Thymus (tissue), 14 donors: ENCODE data around the gene DNAH7. TPM values are rescaled to one million over a fixed set of nuclear protein-coding genes. Genes with fewer than 3 reads are reported as not detected.

Experiments used
- DNase-seq, 9 donors: peaks; one replicate each; pipeline ENCODE4 v3.0.0-alpha.2; 2013; ENCODE audit warnings: low spot score in 9 of 9, low read depth in 6 of 9, missing footprints in 1 of 9
- H3K27ac ChIP-seq, 2 donors: one replicate each; pipeline ENCODE4 v1.5.1; 2013; ENCODE audit warnings: control low read depth in 1 of 2, low read depth in 1 of 2, low read length in 1 of 2, mild to moderate bottlenecking in 1 of 2, moderate library complexity in 1 of 2
- H3K27me3 ChIP-seq, 2 donors: one replicate each; pipeline ENCODE4 v1.5.1; 2013; ENCODE audit warnings: low read length in 1 of 2; ENCODE audit not compliant: control insufficient read depth in 2 of 2, insufficient read depth in 1 of 2
- H3K36me3 ChIP-seq, 2 donors: one replicate each; pipeline ENCODE4 v1.5.1; 2013; ENCODE audit warnings: low read length in 1 of 2, mild to moderate bottlenecking in 1 of 2, moderate library complexity in 1 of 2; ENCODE audit not compliant: control insufficient read depth in 2 of 2, insufficient read depth in 2 of 2
- H3K4me1 ChIP-seq, 2 donors: one replicate each; pipeline ENCODE4 v1.5.1; 2013; ENCODE audit warnings: low read length in 2 of 2; ENCODE audit not compliant: control insufficient read depth in 2 of 2, insufficient read depth in 2 of 2
- H3K4me3 ChIP-seq, 2 donors: one replicate each; pipeline ENCODE4 v1.5.1; 2013; ENCODE audit warnings: low read length in 2 of 2, control low read depth in 1 of 2, mild to moderate bottlenecking in 1 of 2
- H3K9me3 ChIP-seq, 2 donors: one replicate each; pipeline ENCODE4 v1.5.1; 2013; ENCODE audit warnings: low read length in 1 of 2, mild to moderate bottlenecking in 1 of 2; ENCODE audit not compliant: control insufficient read depth in 2 of 2, insufficient read depth in 1 of 2
- WGBS: extraction: QIAGEN DNeasy Blood & Tissue Kit; methylation state at CpG from one replicate; pipeline ENCODE4 v1.1.7; 2013; 5-methylcytosine and 5-hydroxymethylcytosine counted together
- long read RNA-seq, 10 donors: transcript quantifications; one replicate each; lab custom pipeline, GENCODE V29; 2026
- polyA plus RNA-seq: library from polyadenylated mRNA; stranded (reverse); fragments of 200-250 nt; gene quantifications from one replicate; pipeline ENCODE4 v1.2.3, GENCODE V29; 2013
- total RNA-seq: library from RNA; stranded (reverse); fragments of 120-200 nt; gene quantifications from one replicate; pipeline ENCODE4 v1.2.4, GENCODE V29; 2013
- donor health status: healthy.

The DNAH7 gene
- total RNA-seq (0.33 TPM), polyA plus RNA-seq (0.62 TPM)
- long read RNA-seq, donor 1, result 0 reads
- long read RNA-seq, donor 2, result 0 reads
- long read RNA-seq, donor 3, result 0 reads
- long read RNA-seq, donor 4, result 0 reads
- long read RNA-seq, donor 5, result 0 reads
- long read RNA-seq, donor 6, result 0 reads
- long read RNA-seq, donor 7, result 0 reads
- long read RNA-seq, donor 8, result 0 reads
- long read RNA-seq, donor 9, result 0 reads
- long read RNA-seq, donor 10, result 0 reads

DNA sequence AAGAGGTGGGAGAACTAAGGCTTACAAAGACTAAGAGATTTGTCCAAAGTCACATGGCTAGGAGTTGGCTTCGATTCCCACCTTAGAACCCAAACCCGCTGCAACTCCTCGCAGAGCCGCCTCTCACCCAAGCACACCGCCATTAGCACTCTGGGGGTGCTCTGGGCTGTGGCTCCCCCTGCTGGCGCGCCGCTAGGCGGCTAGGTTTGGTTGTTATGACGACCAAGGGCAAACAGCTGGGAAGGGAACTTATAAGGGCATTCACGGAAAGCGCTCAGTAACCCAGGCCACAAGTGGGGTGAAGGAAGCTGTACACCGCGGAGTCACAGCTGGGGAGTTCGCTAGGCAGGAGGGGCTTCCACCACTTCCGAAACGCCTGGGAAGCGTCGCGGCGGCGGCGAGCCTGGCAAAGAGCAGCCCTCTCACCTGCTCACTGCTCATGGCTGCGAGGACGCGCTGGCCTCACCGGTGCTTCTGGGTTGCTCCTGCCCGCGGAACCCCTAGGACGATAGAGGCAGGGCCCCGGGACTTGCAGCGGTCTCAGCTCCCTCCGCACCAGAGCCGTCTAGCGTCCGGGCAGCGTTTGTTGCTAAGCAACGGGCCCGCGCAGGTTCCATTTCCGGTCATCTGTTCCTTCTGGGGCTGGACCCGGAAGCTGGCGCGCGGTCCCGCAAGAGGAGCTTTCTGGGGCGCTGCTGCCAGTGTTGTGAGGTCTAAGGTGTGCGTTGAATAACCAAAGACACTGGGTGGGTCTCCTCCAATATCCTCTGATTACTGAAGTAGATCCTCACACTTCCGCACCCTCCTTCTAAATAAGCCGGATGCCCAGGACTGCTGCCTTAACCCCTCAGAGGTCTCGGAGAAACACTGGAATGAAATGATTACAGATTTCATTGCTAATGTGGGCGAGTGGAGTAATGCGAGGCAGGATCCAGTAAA is at the start of gene DNAH7:
Gene DNAH7 (minus strand): TSS at position 567 of the 939 bp plus-strand sequence. CDS start 126 bp downstream, at position 441.
- Histone ChIP-seq H3K4me3 (peak within 1 kb of the TSS; percentile 51 to 55), H3K4me1 (peaks cover 6 to 9% of the 10 kb centered on the region in 2 donors), H3K27me3 (peaks cover 3% of the 10 kb centered on the region in 2 donors), H3K9me3 (no peaks in the 10 kb centered on the region), H3K36me3 (no peaks in the 10 kb centered on the region), H3K27ac (peak within 1 kb of the TSS; percentile 25 to 53)
- WGBS, result 8% methylated on average over 53 of the region's 53 CpGs
- peak; percentile 79 to 96 (median 88) for DNase-seq

DNA sequence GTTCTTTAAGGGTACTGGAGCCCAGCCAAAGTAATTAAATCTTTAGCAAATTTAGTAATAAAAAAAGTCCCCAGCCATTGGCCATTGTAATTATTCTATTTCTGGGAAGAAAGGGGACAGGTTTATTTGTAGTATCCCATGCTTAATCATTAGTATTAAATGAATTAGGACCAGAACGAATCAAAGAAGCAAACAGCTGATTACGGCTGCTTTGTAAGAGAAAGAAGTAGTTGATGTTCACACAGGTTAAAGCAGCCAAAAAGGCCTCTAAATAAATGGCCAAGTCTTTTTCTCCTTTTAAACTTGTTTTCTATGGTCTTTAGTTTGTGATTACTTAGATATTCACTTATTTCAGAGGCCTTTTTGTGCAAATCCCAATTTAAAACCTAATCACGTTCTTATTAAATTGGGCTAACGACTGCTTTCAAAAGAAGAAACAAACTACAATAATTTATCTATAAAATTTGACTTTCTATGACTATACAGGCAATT is 48.6 kb upstream of the DNAH7 start:
- WGBS, result over 99% methylated on average over 4 of the region's 4 CpGs
- no peak for DNase-seq

DNA sequence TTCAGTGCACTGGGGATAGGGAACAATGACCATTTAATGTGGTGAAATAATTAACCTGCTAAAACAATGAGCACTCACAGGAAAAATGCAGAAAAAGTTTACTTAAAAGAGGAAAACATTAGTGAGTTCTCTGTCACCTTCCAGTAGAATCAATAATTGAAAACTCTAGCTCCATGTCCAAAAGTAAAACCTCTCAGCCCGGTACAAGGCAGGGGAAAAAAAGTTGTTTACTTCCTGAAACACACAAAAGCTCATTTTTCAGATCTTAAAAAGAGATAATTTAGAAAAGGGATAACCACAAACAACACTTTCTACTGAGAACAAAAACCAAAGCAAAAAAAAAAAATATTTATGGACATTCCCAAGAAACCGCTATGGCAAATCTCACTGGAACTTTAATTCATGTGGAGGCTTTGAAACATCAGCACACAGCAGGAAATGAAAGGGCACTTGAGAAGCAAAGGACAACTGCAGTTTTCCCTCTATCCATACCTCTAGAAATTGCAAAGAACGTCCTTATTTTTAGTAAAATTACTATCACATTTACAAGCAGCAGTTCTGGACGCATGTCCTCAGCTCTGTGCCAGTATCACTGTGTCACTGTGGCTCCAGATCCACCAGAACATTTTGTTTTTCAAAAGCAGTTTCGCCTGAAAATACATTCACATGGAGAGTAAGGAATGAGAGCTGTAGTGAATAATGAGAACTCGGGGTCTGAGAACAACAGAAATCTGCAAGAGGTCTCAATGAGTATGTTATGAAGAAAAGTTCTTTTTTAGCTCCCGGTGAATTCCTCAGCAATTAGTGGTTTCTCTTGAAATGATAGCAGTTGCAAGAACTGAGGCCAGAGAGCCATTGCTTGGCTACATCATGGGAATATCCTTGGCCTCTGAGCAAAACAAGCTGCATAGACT is 44.7 kb upstream of the DNAH7 start:
- no peaks in the 10 kb centered on the region for H3K9me3 ChIP-seq
- H3K4me1 ChIP-seq, result peaks cover 0 to 4% of the 10 kb centered on the region in 2 donors
- no peak for DNase-seq
- 68% methylated on average over 7 of the region's 7 CpGs for WGBS
- no peak overlapping the region for H3K27ac ChIP-seq
- H3K27me3 ChIP-seq, result no peaks in the 10 kb centered on the region
- H3K36me3 ChIP-seq, result no peaks in the 10 kb centered on the region
- no peak overlapping the region for H3K4me3 ChIP-seq

More for the DNA sequence above, 48.6 kb upstream of the DNAH7 start:
- H3K36me3 ChIP-seq, result no peaks in the 10 kb centered on the region
- H3K4me1 ChIP-seq, result peaks cover 0 to 4% of the 10 kb centered on the region in 2 donors
- no peak overlapping the region for H3K27ac ChIP-seq
- no peak overlapping the region for H3K4me3 ChIP-seq
- H3K27me3 ChIP-seq, result no peaks in the 10 kb centered on the region
- no peaks in the 10 kb centered on the region for H3K9me3 ChIP-seq

- Histone ChIP-seq H3K9me3 (no peaks in the 10 kb centered on the region), H3K4me3 (no peak overlapping the region), H3K36me3 (no peaks in the 10 kb centered on the region), H3K4me1 (peaks cover 0 to 4% of the 10 kb centered on the region in 2 donors), H3K27ac (no peak overlapping the region), H3K27me3 (no peaks in the 10 kb centered on the region)
- DNase-seq, result no peak
- 94% methylated on average over 5 of the region's 5 CpGs for WGBS
These were observed 43.9 kb upstream of the DNAH7 start for GRCh38 chr2:196112418-196113034.

DNA sequence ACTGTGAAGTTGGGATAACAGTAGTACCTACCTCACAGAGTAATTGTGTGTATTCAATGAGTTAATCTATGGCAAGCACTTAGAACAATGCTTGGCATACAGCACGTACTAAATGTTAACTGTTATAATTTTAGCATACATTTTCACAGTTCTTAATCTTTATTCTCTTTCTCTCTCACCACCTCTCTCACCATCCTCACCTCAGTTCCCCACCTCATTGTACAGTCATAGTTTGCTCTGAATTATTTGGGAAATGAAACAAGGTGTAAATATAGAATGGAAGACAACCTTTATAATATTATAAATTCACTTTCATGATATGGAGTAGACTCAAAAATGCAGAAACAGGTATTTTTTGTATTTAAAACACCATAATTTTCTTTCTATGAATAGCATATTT is 40.0 kb upstream of the DNAH7 start:
- 93% methylated on average over 1 of the region's 1 CpG for WGBS
- Histone ChIP-seq H3K27ac (no peak overlapping the region), H3K4me3 (no peak overlapping the region), H3K36me3 (no peaks in the 10 kb centered on the region), H3K4me1 (peaks cover 0 to 4% of the 10 kb centered on the region in 2 donors), H3K27me3 (no peaks in the 10 kb centered on the region), H3K9me3 (peaks cover 0 to 2% of the 10 kb centered on the region in 2 donors)
- no peak for DNase-seq

DNA sequence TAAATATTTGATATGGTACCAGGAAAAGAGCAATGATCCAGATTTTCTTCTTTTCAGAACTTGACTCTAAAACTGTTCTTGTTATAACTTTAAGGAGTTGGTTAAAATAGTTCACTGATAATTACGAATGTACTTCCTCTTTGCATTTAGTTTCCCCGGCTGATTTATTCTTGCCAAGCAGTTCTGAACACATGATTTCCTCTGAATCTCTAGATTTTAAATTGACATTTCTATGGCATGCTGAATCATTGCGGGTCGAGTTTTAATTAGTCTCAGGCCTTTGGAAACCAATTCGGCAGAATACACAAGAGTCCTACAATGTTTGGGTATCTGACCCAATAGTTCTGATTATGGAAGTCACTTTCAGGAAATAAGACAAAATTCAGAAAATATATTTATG is 37.3 kb upstream of the DNAH7 start:
- no peak overlapping the region for H3K27ac ChIP-seq
- no peaks in the 10 kb centered on the region for H3K4me1 ChIP-seq
- peaks cover 0 to 2% of the 10 kb centered on the region in 2 donors for H3K9me3 ChIP-seq
- H3K27me3 ChIP-seq, result no peaks in the 10 kb centered on the region
- 10% methylated on average over 5 of the region's 5 CpGs for WGBS
- H3K36me3 ChIP-seq, result no peaks in the 10 kb centered on the region
- no peak for DNase-seq
- no peak overlapping the region for H3K4me3 ChIP-seq

DNA sequence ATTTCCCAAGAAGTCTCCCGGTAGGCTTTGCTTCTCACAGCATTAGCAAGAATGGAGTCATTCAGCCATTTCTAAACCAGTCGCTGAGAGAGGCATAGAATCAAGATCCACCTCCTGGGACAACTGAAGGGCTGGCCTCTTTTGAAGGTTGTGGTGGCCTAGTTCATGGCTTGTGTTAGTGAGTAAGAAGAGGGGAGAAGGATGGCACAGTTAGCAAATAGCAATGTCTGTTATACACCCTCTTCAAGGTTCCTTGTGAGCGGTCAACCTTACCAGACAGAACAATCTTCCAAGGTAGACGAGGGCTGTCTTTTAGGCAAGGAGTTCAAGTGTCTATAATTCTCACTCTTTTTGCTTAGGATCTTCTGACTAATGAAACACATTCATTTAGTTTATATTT is 35.4 kb upstream of the DNAH7 start:
- WGBS, result 98% methylated on average over 4 of the region's 4 CpGs
- Histone ChIP-seq H3K27ac (no peak overlapping the region), H3K4me1 (no peaks in the 10 kb centered on the region), H3K9me3 (peaks cover 0 to 2% of the 10 kb centered on the region in 2 donors), H3K36me3 (no peaks in the 10 kb centered on the region), H3K27me3 (no peaks in the 10 kb centered on the region), H3K4me3 (no peak overlapping the region)
- no peak for DNase-seq

GRCh38 chr2:196103626-196104025 is 35.0 kb upstream of the DNAH7 start:
- no peaks in the 10 kb centered on the region for H3K27me3 ChIP-seq
- H3K9me3 ChIP-seq, result peaks cover 0 to 2% of the 10 kb centered on the region in 2 donors
- DNase-seq, result no peak
- no peak overlapping the region for H3K27ac ChIP-seq
- H3K4me3 ChIP-seq, result no peak overlapping the region
- no peaks in the 10 kb centered on the region for H3K36me3 ChIP-seq
- H3K4me1 ChIP-seq, result no peaks in the 10 kb centered on the region
- WGBS, result 98% methylated on average over 2 of the region's 2 CpGs
